Lung microvascular endothelial cell (primary cell): ENCODE measurements around the gene POLR3C. TPM values are rescaled to one million over a fixed set of nuclear protein-coding genes. Genes with fewer than 3 reads are reported as not detected.
"Not testable (repeated sequence)": the region's sequence is repeated elsewhere in the genome, so short reads cannot be mapped to it uniquely, and the experiment has no call there.

ENCODE experiments used
- DNase-seq, 2 donors: peaks; one replicate each; pipeline versions ENCODE4 v3.0.0 to v3.0.0-alpha.2; 2010; ENCODE audit warnings: low read depth in 2 of 2
- total RNA-seq: library from RNA; depleted of rRNA; stranded (reverse); fragments of >200 nt; gene quantifications from 2 replicates; pipeline ENCODE4 v1.2.1, GENCODE V29; 2014

Gene POLR3C, protein sequence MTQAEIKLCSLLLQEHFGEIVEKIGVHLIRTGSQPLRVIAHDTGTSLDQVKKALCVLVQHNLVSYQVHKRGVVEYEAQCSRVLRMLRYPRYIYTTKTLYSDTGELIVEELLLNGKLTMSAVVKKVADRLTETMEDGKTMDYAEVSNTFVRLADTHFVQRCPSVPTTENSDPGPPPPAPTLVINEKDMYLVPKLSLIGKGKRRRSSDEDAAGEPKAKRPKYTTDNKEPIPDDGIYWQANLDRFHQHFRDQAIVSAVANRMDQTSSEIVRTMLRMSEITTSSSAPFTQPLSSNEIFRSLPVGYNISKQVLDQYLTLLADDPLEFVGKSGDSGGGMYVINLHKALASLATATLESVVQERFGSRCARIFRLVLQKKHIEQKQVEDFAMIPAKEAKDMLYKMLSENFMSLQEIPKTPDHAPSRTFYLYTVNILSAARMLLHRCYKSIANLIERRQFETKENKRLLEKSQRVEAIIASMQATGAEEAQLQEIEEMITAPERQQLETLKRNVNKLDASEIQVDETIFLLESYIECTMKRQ
- 19.4 and 19.8 TPM in 2 replicates for total RNA-seq

DNA sequence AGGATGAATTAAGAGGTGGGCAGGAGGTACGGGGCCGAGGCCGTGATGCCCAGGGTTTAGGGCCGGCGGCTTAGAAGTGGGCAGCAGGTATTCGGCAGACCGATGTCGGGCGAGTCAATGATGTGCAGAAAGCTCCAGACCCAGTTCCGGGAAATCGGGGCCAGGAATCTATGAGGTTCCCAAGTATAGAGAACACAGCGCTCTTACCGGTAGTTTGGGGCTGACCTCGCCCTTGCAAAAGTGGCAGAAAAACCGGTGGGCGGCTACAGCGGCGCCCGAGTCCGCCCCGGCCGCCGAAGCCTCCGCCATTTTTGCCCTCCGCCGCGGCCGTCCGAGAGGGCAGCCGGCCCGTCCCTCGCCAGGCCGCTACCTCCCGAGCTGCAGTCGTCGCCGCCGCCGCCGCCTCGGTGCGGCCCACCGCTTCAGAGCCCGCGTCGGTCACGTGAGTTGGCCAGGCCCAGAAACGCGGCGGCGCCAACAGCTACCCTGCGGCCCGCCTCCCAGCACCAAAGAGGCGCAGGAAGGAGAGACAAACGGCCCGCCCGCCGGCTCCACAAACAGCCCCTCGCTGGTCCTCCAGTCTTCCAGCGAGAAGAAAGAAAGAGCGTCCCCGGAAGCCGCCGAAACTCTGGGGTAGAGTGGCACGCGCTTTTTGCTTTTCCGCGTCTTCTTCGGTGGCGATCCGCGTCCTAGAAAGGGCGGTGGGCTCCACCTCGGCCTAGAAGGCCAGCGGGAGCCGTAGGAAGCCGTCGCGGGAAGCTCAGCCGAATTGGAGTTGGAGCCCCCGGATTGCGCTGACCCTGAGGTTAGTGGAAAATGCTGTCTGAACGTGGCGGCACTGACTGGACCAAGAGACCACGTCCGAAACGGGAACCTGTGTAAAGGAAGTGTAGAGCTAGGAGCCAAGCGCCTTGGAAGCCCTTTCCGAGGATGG lies at the start of gene POLR3C, which contains the start of gene RNF115:
TSS of gene POLR3C (plus strand) at position 636 of the 934 bp plus-strand sequence. CDS start 1,577 bp downstream, outside the sequence.
TSS of gene RNF115 (minus strand) at position 531 of the 934 bp plus-strand sequence. CDS start at position 309, 222 bp downstream.
- DNase-seq, result peak; percentile 90 to 93

DNA sequence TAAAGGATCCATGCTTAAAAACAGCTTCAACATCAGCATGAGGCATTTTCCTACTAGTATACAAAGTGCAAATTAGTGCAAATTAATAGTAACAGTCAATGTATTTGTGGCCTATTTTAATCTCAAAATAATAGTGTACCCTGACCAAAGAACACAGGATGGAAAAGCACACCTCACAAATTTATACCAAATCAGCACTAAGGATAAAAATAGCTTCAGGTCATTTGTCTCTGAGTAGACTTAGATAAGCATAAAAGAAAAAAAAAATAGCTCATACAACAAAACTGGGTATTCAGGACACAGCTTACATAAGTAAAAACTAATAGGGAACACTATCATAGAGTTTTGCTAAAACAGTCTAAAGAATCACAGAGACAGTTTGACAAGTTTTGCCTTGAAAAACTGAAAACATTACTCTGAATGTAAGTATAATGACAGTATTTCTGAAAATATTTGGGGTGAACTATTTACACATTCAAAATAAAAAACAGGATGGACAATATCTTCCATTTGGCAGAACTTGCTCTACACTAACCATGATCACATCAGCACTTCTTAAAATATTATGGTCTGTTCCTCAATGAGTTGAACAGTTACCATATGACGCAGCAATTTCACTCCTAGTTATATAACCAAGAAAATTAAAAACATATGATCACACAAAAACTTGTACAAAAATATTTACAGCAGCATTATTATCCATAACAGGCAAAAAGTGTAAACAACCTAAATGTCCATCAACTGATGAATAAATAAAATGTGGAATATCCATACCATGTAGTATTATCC lies 46.4 kb upstream of the POLR3C start:
- DNase-seq, result no peak

- no peak for DNase-seq
These were observed 45.9 kb upstream of the POLR3C start for GRCh38 chr1:145778146-145778540.

DNA sequence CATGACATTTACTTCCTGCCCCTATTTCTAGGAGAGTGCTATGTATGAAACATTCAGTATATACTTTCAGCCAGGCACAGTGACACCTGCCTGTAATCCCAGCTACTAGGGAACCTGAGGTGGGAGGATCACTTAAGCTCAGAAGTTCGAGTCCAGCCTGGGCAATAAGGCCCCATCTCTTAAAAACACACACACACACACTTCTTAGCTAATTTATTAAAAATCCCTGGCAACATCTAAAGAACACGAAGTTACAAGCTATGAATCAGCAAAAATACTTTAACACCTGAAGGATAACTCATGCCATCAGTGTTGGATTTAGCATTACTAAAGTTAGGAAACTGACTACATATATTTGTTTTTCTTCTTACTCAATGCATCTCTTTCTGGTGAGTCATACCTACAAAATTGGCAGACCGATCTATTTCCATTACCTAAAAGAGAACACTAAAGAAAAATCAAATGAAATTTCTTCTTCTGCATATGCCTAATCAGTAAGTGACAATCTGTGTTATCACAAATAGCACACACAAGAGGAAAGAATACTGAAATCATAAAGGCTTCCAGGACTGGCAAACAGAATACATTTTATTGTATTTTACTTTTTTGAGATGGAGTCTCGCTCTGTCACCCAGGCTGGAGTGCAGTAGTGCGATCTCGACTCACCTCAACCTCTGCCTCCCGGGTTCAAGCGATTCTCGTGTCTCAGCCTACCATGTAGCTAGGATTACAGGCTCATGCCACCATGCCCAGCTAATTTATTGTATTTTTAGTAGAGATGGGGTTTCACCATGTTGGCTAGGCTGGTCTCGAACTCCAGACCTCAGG lies 41.5 kb upstream of the POLR3C start:
- peak; percentile 90 to 92 for DNase-seq

DNA sequence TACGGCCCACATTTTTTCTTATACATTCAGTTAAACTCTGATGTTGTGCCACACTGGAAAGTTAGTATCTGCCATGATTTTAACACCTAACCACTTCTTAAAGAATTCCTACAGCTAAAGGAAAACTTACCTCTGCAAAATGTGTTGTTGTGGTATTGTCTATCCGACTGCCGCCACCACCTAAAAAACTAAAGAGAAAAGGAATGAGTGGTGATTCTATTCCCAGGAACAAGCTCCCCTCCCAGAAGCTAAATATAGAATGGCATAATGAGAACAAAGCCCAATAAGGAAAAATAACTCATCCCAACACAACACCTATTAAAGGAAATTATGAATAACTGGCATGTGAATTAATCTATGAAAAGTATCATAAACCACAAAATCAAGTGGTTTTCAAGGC lies 39.6 kb upstream of the POLR3C start:
- peak; percentile 11 to 48 for DNase-seq

GRCh38 chr1:145785547-145785946 lies 38.5 kb upstream of the POLR3C start:
- peak; percentile 61 for DNase-seq

- DNase-seq, result no peak
These were observed 37.7 kb upstream of the POLR3C start for GRCh38 chr1:145786271-145786670.

GRCh38 chr1:145788580-145788979 lies 35.4 kb upstream of the POLR3C start:
- no peak for DNase-seq

GRCh38 chr1:145791860-145792259 lies 32.1 kb upstream of the POLR3C start:
- not testable (repeated sequence) for DNase-seq

GRCh38 chr1:145792484-145792883 lies 31.5 kb upstream of the POLR3C start:
- DNase-seq, result no peak

DNA sequence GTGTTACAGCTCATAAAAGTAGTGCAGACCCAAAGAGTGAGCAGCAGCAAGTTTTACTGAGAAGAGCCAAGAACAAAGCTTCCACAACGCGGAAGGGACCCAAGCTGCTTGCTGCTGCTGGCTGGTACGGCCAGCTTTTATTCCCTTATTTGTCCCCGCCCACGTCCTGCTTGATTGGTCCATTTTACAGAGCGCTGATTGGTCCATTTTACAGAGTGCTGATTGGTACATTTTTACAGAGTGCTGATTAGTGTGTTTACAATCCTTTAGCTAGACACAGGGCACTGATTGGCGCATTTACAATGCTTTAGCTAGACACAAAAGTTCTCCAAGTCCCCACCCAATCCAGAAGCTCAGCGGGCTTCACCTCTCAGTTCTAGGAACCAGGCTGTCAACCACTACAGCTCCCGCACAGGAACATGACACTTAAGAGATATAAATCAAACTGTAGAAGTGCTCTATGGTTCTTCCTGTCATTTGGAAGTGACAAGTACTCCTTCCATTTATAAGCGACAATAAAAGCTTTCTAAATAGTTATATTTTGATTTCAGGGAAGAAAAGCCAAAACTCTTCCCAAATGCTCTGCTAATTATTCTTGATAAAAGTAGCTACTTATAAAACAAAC lies 28.6 kb upstream of the POLR3C start:
- DNase-seq, result no peak

GRCh38 chr1:145796753-145797152 lies 27.2 kb upstream of the POLR3C start:
- no peak for DNase-seq

DNA sequence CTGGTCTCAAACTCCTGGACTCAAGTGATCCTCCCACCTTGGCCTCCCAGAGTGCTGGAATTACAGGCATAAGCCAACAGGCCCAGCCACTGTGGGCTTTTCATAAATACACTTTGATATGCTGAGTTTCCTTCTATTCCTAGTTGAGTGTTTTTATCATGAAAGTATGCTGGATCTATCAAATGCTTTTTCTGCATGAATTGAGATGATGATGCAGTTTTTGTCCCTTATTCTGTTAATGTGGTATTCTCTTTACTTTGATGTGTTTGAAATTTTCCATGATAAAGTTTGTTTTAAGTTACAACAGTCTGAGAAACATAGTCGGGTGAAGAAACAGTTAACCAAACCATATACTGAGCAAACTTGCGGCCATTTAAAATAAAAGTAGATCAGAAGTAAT lies 24.2 kb upstream of the POLR3C start:
- no peak for DNase-seq

- no peak for DNase-seq
These were observed 19.6 kb upstream of the POLR3C start for GRCh38 chr1:145804235-145805045.

GRCh38 chr1:145805057-145805456 lies 18.9 kb upstream of the POLR3C start:
- no peak for DNase-seq

GRCh38 chr1:145806408-145806807 lies 17.6 kb upstream of the POLR3C start:
- no peak for DNase-seq

DNA sequence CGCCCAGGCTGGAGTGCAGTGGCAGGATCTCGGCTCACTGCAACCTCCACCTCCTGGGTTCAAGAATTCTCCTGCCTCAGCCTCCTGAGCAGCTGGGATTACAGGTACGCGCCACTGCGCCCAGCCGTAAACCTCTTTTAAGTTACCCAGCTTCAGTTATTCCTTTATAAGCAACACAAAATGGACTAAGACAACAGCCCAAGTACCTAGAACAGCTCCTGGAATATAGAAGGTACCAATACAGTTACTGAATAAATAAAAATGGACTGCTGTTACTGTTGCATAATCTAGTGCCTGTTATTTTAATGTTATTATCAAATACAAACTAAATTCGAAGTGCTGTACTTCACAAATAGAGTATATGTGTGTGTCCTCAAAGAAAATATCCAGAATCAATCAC lies 17.2 kb upstream of the POLR3C start:
- DNase-seq, result no peak

DNA sequence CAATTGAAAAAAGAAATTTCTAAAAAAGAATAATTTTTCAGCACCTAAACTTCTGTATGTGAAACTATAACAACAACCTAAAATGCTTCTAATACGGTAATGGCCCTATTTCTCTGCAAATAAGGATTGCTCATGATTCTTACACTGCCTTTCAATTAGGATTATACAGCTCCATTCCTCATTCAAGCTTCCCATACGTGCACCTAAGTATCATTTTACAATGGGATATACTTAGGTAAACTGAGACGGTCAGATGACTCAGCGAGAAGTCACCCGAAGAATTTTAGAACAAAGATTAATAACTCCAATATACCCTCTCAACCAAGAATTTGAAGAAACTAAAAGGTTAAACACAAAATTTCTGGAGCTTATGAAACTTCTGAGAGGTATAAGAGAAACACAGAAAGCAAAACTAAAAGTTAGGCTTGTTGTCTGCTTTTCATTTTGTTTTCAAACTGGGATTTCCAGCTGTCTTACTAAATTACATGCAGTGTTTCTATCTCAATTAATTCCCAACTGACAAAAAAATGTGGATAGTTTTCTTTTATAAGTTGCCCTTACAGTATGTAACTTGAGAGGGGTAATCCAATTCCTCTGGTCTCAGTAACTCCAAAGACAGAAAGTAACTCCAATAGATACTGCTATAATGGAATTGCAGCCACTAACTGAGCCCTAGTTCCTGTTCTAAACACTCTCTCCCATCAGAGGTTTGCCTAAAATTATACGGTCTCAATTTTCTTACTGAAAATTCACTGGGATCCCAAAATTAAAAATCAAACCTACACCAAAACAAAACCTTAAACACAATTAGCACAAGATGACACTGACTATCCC lies 10.8 kb upstream of the POLR3C start:
- not testable (repeated sequence) for DNase-seq
